HTR-8/SVneo (cell line): Measurements from ENCODE around the gene ESYT3.
"Not testable (repeated sequence)": the region's sequence is repeated elsewhere in the genome, so short reads cannot be mapped to it uniquely, and the experiment has no call there.

Experiments
- DNase-seq: peaks from one replicate; pipeline ENCODE4 v3.0.0; 2011; ENCODE audit warnings: low spot score, mixed read lengths; ENCODE audit not compliant: insufficient read length
- FAIRE-seq: peaks from 2 replicates; lab custom pipeline; 2011; peaks lifted over from hg19 to GRCh38; lab: Jason Lieb, UNC

The ESYT3 gene

DNA sequence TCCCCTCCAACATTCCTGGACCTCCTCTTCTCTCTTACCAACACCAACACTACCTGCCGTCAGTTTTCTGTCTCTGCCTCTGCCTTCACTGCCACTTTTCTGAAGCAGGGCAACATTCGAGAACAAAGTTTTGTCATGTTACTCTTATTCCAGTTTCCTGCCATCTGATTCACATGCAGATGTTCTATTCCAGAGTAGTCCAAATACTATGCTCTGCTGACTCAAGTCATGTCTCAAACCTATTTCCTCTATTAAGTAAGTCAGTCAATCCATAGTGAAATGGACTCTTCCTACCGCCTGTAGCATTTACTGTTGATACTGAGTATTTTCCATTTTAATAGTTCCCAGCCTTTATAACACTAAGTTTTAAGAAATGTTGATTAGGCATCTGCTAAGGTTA lies 43.4 kb downstream of the ESYT3 start:
- FAIRE-seq (peak; percentile 63), DNase-seq (no peak)

DNA sequence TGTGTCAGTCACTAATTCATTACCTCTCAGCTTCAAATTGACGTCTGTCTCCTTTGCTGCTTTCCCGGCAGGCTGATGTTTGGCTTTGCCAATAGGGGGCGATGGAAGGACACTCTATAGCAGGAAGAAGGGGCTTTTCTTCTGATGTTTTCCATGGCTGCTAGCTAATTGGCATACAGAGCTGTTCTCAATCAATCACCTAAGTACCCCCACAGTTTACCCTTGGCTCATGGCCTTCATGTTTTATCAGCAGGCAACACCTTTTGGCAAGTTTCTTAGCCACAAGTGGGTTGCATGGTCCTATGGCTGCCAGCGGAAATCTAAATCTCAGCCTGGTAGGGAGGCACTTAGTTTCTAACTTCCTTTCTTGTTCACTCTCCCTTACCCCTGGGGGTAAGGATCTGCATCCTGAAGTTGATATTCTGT lies 45.0 kb downstream of the ESYT3 start:
- DNase-seq = peak; percentile 58
- no peak for FAIRE-seq

DNA sequence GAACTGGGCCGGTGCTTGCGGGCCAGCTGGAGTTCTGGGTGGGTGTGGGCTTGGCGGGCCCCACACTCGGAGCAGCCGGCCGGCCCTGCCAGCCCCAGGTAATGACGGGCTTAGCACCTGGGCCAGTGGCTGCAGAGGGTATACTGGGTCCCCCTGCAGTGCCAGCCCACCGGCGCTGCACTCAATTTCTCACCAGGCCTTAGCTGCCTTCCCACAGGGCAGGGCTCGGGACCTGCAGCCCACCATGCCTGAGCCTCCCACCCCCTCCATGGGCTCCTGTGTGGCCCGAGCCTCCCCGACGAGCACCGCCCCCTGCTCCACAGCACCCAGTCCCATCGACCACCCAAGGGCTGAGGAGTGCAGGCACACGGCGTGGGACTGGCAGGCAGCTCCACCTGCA lies 50.3 kb downstream of the ESYT3 start:
- not testable (repeated sequence) for FAIRE-seq, DNase-seq

DNA sequence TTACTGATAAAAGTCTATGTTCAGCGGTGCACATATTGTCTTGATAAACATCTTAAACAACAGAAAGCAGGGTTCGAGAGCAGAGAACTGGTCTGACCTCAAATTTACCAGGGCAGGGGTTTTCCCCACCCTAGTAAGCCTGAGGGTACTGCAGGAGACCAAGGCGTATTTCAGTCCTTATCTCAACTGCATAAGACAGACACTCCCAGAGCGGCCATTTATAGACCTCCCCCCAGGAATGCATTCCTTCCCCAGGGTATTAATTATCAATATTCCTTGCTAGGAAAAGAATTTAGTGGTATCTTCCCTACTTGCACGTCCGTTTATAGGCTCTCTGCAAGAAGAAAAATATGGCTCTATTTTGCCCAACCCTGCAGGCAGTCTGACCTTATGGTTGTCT lies 52.2 kb downstream of the ESYT3 start:
- FAIRE-seq, DNase-seq: not testable (repeated sequence)

DNA sequence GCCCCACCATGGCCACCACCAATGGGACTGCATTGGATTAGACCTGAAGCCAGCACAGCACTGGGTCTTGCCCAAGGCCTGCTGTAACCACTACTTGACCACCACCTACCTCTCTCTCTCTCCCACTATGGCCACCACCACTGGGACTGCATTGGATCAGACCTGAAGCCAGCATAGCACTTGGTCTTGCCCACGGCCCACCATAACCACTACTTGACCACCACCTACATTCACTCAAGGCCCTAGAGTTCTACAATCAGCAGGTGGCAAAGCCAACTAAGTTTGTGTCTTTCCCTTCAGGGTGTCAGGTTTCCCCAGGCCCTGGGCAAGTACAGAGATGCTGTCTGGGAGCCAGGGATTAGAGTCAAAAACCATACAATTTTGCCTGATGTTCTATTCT lies 57.6 kb downstream of the ESYT3 start:
- FAIRE-seq (no peak), DNase-seq (no peak)

DNA sequence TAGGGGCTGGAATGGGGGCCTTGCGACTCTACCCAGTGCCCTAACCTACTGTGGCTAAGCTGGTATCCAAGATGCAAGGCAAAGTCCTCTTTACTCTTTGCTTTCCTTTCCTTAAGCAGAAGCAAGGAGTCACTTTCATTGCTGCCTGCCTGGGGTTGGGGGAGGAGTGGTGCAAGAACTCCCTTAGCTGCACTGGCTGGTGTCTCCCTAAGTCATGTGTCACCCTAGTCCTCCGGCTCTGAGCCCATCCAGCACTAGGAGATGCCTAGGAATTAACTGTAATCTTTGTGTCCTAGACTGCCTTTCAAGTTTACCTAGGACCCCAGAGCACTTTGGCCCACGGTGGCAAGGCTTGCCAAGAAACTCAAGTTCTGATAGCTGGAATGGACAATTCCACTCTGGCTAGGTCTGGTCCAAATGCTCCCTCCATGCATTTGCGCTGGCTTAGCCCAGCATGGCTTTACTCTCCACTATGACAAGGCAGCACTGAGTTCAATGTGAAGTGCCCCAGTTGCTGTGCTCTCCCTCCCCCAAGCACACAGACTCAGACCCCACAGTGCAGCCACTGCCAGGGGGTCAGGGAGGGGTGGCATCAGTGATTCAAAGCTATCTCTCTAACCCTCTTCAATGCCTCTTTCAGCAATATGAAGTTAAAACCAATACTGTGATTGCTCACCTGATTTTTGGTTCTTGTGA lies 58.7 kb downstream of the ESYT3 start:
- no peak for DNase-seq
- no peak for FAIRE-seq

DNA sequence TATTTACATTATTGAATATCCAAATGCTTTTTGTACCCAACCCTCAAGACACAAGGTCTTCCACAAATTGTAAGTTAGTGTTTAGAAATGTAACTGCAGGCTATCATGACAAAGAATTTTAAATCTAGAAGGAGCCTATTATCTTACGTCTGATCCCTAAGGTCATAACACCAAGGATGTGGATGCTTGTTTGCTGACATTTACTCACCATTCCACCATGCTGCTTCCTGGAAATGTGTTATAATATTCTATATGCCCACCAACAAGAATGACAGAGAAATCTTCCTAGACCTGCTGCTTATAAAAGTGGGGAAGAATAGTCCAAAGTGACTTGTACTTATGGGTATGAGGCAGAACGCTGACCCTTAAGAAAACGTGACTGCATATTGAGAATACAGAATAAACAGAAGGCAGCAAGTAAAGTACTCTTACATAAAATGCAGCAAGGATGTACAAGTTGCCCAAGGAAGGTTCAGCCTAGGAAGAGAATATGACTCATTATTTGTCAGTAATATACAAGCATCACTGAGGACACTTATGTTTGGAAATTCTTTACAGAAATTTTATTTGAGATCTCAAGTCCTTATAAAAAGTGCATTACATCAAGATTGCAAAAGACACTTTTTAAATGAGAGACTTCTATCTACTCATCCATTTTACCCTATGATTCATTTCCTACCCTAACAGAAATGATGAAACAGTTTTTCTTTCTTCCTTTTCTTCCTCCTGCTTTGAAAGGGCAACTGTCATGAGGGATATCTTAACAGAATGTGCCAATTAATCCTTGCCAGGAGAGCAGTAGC lies 59.6 kb downstream of the ESYT3 start:
- DNase-seq (peak; percentile 14), FAIRE-seq (no peak)

DNA sequence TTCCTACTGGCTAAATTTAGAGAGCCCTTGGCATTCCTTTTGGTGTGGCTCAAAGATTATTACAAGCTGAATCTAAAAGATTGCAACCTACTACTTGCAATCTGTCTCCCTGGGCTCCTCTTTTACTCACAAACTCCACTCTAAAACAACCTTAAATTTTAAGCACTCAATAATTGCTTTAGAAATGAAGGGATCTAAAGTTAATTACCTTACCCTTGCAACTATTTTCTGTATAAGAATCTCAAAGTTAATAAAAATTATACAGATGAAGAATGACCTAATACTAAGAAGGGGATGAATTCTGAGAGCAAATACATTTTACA lies 60.2 kb downstream of the ESYT3 start:
- no peak for FAIRE-seq

DNA sequence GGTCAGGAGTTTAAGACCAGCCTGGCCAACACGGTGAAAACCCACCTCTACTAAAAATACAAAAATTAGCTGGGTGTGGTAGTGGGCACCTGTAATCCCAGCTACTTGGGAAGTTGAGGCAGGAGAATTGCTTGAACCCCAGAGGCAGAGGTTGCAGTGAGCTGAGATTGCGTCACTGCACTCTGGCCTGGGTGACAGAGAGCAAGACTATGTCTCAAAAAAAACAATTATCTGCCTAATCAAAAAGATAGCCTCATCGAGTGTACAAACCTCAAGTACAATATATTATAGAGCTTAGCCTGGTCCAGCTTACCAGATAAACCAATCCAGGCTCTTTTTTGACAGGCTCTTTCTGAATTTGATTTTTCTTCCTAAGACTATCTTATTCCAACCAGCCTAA lies 61.2 kb downstream of the ESYT3 start:
- FAIRE-seq, DNase-seq: not testable (repeated sequence)

More for the DNA sequence above, 60.2 kb downstream of the ESYT3 start:
- no peak for DNase-seq

DNA sequence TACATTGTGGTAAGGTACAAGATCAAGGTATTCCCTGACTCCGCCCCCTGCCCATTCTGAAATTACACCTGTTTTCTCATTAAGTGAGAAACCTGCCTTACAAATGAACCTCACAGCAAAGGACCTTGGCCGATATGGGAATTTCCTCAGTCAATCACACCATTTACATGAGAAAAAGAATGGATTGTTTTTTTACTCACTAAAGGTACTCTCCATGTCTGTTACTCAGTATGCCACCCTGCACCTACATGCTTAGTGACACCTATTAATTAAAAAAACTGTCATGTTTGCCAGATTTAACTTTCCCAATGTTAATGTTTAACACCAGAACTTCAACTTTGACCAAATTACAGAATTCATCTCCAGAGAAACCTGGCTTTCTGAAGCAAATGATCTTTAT lies 62.0 kb downstream of the ESYT3 start:
- no peak for FAIRE-seq
- no peak for DNase-seq

DNA sequence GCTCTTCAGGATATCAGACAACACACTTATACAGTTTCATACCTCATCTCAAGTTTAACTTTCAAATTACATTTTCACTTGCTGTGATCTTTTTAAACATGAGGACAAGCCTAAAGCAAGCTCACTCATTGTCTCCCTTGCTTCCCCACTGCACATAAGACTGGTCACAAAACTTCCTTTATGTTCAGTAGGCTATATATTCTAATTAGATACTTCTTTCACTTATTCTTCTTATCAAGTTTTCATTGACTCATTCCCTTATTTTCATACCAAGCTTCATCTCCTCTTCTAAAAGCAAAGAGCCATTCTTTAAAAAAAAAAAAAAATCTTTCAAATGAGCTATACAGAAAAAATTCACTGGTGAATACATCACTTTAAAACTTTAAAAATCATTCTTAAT lies 62.6 kb downstream of the ESYT3 start:
- DNase-seq = no peak
- FAIRE-seq = no peak

DNA sequence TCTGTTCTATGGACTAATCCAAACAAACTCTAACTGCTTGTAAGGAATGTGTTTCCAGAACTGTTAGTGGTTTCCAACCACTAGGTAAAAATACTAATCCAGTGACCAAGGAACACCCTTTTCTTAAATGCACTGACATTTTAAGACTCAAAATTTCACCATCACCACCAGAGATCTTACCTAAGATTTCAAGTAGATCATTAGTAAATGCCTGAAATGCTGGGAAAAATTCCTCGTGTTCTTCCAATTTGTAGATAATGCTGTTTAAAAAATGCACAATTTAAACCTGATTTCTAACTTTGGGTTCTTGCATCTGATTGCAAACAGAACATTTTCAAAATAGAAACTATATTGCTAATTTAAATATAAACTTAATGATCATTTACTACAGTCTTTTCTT lies 63.4 kb downstream of the ESYT3 start:
- DNase-seq (no peak), FAIRE-seq (no peak)

DNA sequence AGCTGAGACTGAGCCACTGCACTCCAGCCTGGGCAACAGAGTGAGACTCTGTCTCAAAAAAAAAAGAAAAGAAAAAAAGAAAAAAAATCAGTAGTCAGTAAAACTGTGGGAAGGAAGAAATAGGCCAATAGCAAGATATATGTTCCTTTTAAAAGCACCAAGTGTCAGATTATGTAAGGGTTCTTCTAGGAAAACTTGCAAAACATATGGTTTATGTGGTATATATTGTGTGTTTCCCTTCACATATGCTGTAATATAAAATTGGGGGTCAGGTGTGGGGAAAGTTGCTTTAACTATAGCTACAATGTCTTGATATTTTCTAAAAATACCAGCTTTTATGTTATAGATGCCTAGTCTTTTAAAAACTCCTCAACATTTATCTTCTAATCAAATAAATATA lies 64.6 kb downstream of the ESYT3 start:
- DNase-seq (no peak), FAIRE-seq (no peak)

DNA sequence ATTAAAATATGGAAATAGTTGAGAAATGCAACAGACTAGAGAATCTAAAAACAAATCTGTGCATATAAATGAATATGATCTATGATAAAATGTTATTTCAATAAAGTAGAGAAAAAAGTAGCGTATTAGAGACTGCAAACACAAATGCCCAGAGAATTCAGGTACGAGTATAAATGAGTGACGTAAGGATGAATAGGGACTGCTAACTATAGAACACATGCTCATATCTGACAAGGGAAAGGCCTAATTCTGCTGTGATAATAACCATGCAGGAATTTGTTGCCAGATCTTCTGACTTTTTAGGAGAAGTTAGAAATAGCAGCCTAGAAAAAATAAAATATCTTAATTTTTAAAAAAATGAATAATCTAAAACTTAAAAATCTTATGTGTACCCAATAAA lies 73.1 kb downstream of the ESYT3 start:
- FAIRE-seq (no peak), DNase-seq (no peak)

DNA sequence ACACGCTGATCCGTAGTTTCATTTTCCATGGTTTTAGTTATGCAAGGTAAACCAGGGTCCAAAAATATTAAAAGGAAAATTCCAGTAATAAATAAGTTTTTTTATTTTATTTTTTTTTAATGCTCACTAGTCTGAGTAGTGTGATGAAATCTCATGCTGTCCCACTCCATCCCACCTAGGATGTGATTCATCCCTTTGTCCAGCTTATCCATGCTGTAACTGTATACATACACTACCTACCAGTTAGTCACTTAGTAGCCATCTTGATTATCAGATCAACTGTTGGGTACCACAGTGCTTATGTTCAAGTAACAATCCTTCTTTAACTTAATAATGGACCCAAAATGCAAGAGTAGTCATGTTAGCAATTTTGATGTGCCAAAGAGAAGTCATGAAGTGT lies 75.2 kb downstream of the ESYT3 start:
- no peak for FAIRE-seq
- no peak for DNase-seq

DNA sequence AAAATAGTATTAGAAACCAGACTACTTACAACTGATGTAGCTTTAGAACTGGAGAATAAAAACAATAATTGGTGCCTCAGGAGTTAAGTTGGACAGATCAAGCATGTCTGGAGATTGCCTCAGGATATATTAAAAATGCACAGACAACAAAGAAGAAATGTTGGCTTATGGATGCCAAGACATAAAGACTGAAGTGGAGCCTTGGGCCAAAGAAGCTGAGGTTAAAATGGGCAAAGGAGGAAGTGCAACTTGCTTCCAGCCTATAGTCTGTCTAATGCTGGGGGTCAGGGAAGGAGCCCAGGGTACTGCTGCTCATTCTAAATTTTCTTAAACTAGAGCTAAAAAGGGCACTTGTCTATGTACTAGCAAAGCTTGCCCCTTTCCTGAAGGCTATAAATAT lies 77.5 kb downstream of the ESYT3 start:
- no peak for FAIRE-seq
- DNase-seq = no peak

DNA sequence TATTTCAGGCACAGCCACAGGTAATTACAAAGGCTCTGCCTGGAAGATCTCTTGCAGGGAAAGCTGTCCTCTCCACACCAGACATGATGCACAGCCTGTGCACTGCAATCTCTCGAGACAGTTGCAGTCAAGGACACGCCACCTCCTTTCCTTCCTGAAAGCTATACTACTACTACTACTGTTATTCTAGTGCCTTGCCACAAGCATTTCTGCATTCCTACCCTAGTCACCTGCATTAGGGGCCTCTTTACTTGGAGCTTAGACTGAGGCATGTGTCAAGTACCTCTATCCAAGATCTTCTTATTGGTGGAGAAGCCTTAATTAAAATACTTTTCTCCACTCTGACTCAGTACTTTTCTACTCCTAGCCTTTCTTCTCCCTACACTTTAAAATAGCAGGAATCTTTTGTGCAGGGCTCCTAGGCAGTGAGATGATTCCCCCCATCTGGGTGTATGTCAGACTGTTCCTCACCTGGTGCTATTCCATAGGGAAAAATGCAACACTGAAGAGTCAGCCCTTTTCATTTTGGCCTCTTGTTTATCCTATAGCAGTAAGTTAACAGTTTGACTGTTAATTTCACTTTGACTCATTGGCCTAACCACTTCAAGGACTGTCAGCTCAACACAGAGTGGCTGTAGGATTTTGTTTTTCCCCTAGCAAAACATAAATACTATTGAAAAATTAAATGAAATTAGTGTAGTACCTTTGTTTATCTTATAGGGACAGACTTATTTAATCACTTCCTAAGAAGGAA lies 78.9 kb downstream of the ESYT3 start:
- FAIRE-seq (no peak), DNase-seq (no peak)

DNA sequence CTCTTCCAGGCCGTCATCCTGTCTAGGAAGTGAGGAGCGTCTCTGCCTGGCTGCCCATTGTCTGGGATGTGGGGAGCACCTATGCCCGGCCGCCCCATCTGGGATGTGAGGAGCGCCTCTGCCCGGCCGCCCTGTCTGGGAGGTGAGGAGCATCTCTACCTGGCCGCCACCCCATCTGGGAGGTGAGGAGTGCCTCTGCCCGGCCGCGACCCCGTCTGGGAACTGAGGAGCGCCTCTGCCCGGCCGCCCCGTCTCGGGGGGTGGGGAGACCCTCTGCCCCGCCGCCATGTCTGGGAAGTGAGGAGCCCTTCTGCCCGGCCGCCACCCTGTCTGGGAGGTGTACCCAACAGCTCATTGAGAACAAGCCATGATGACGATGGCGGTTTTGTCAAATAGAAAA lies 87.0 kb downstream of the ESYT3 start:
- not testable (repeated sequence) for DNase-seq, FAIRE-seq
